WTC11 (cell line): ENCODE results near the gene RHBDL1. TPM values are rescaled to one million over a fixed set of nuclear protein-coding genes. Genes with fewer than 3 reads are reported as not detected.

ENCODE experiments used
- ATF1 ChIP-seq: sonication (generic); formaldehyde crosslinking; IDR thresholded peaks from 2 replicates; pipeline ENCODE4 v1.8.1; 2023; ENCODE audit warnings: mild to moderate bottlenecking, moderate library complexity, missing genetic modification reagents
- CREB1 ChIP-seq: sonication (generic); formaldehyde crosslinking; IDR thresholded peaks from 2 replicates; pipeline ENCODE4 v1.8.0; 2023; ENCODE audit warnings: mild to moderate bottlenecking, missing genetic modification reagents
- ELF4 ChIP-seq: sonication (generic); formaldehyde crosslinking; IDR thresholded peaks from 2 replicates; pipeline ENCODE4 v1.8.1; 2022; ENCODE audit warnings: low read depth, mild to moderate bottlenecking, moderate library complexity, missing genetic modification reagents
- ESRRA ChIP-seq: sonication (generic); formaldehyde crosslinking; IDR thresholded peaks from 2 replicates; pipeline ENCODE4 v1.8.1; 2022; ENCODE audit warnings: mild to moderate bottlenecking, missing genetic modification reagents, borderline replicate concordance
- FOXK1 ChIP-seq: sonication (generic); formaldehyde crosslinking; IDR thresholded peaks from 2 replicates; pipeline ENCODE4 v1.8.0; 2022; ENCODE audit warnings: mild to moderate bottlenecking, moderate library complexity, missing genetic modification reagents
- GABPB1 ChIP-seq: sonication (generic); formaldehyde crosslinking; IDR thresholded peaks from 2 replicates; pipeline ENCODE4 v1.8.1; 2023; ENCODE audit warnings: mild to moderate bottlenecking, missing genetic modification reagents
- MXD4 ChIP-seq: fragments of 250-450 bp; sonication (Bioruptor Pico); IDR thresholded peaks from 2 replicates; pipeline ENCODE4 v1.8.0; 2021; ENCODE audit warnings: mild to moderate bottlenecking, moderate library complexity, borderline replicate concordance
- PRRX2 ChIP-seq: fragments of 250-450 bp; sonication (Bioruptor Pico); IDR thresholded peaks from 2 replicates; pipeline ENCODE4 v1.8.0; 2021; ENCODE audit warnings: mild to moderate bottlenecking
- SMAD3 ChIP-seq: sonication (generic); formaldehyde crosslinking; IDR thresholded peaks from 2 replicates; pipeline ENCODE4 v1.8.0; 2022; ENCODE audit warnings: missing genetic modification reagents, mild to moderate bottlenecking, borderline replicate concordance
- SP1 ChIP-seq: sonication (generic); formaldehyde crosslinking; conservative IDR thresholded peaks from 2 replicates; pipeline ENCODE4 v1.8.1; 2022; ENCODE audit warnings: missing genetic modification reagents
- TCF7 ChIP-seq: sonication (generic); formaldehyde crosslinking; IDR thresholded peaks from 2 replicates; pipeline ENCODE4 v1.8.0; 2022; ENCODE audit warnings: mild to moderate bottlenecking, low read depth, missing genetic modification reagents, moderate library complexity
- TP53 ChIP-seq: sonication (generic); formaldehyde crosslinking; IDR thresholded peaks from 2 replicates; pipeline ENCODE4 v1.8.1; 2023; ENCODE audit warnings: mild to moderate bottlenecking, missing genetic modification reagents
- ZBTB21 ChIP-seq: sonication (generic); formaldehyde crosslinking; IDR thresholded peaks from 2 replicates; pipeline ENCODE4 v1.8.1; 2023; ENCODE audit warnings: mild to moderate bottlenecking, missing genetic modification reagents, borderline replicate concordance
- ZNF138 ChIP-seq: sonication (generic); formaldehyde crosslinking; conservative IDR thresholded peaks from 2 replicates; pipeline ENCODE4 v1.8.1; 2022; ENCODE audit warnings: mild to moderate bottlenecking, moderate library complexity, missing genetic modification reagents
- ZNF219 ChIP-seq: sonication (generic); formaldehyde crosslinking; IDR thresholded peaks from 2 replicates; pipeline ENCODE4 v1.8.0; 2023; ENCODE audit warnings: missing genetic modification reagents, mild to moderate bottlenecking, borderline replicate concordance
- ZNF416 ChIP-seq: fragments of 250-450 bp; sonication (Bioruptor Pico); IDR thresholded peaks from 2 replicates; pipeline ENCODE4 v1.9.0; 2021; ENCODE audit warnings: mild to moderate bottlenecking, inconsistent platforms
- total RNA-seq: library from RNA; stranded (reverse); gene quantifications from 3 replicates; pipeline ENCODE4 v1.2.3, GENCODE V29; 2021
- TF ChIP-seq, protein P1 (sequence below): sonication (generic); formaldehyde crosslinking; IDR thresholded peaks from 2 replicates; pipeline ENCODE4 v1.8.0; 2023; ENCODE audit warnings: missing genetic modification reagents, mild to moderate bottlenecking, borderline replicate concordance
- TF ChIP-seq, protein P2 (sequence below): fragments of 250-450 bp; sonication (Bioruptor Pico); IDR thresholded peaks from 2 replicates; pipeline ENCODE4 v1.9.0; 2021; ENCODE audit warnings: mild to moderate bottlenecking
- TF ChIP-seq, protein P3 (sequence below): sonication (generic); formaldehyde crosslinking; IDR thresholded peaks from 2 replicates; pipeline ENCODE4 v1.8.0; 2022; ENCODE audit warnings: mild to moderate bottlenecking, missing genetic modification reagents
- TF ChIP-seq, protein P4 (sequence below): sonication (generic); formaldehyde crosslinking; IDR thresholded peaks from 2 replicates; pipeline ENCODE4 v1.8.1; 2023; ENCODE audit warnings: mild to moderate bottlenecking, moderate library complexity, missing genetic modification reagents
- TF ChIP-seq, protein P5 (sequence below): sonication (generic); formaldehyde crosslinking; IDR thresholded peaks from 2 replicates; pipeline ENCODE4 v1.8.0; 2022; ENCODE audit warnings: missing genetic modification reagents
- TF ChIP-seq, protein P6 (sequence below): sonication (generic); formaldehyde crosslinking; IDR thresholded peaks from 2 replicates; pipeline ENCODE4 v1.8.1; 2023; ENCODE audit warnings: mild to moderate bottlenecking, missing genetic modification reagents, moderate library complexity
- TF ChIP-seq, protein P7 (sequence below): sonication (generic); formaldehyde crosslinking; IDR thresholded peaks from 2 replicates; pipeline ENCODE4 v1.8.1; 2022; ENCODE audit warnings: mild to moderate bottlenecking, moderate library complexity, missing genetic modification reagents
- TF ChIP-seq, protein P8 (sequence below): sonication (generic); formaldehyde crosslinking; IDR thresholded peaks from 2 replicates; pipeline ENCODE4 v1.8.1; 2022; ENCODE audit warnings: low read depth, mild to moderate bottlenecking, moderate library complexity, missing genetic modification reagents, borderline replicate concordance

Gene RHBDL1
- total RNA-seq, 1 experiment from 2014 or later, result 8.2 TPM

DNA sequence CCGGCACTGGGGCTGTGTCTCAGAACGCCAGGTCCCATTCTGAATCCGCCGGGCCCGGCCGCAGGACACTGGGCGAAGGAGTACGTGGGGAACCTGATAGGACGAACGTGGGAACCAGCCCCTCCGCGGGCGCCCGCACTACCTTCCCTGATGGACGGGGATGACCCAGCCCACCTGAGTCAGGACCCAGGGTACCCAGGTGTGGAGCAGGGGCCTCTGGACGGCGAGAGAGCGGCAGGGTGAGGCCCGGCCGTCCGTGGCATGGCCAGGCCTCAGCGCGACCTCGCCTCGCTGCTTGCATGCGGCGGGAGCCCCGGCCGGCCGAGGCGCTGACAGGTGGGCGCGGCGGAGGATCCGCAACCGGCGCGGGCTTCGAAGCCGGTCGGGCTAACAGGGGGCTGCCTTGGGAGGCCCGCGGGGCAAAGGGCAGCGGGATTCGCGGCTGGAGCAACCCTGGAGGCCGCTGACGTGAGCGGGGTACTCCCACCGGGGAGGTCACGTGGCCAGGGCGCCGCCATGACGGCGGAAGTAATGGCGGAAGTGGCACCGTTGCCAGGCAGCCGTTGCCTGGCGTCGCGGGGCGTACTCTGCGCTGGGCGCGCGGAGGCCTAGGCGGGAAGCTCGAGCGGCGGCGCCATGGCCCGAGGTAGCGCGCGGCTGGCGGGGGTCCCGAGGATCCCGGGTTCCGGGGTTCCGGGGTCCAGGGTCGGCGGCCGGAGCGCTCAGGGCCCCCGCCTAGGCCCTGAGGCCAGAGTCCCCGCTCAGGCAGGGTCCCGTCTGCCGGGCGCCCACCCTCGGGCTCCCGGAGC is 26.5 kb upstream of the RHBDL1 start, which contains the start of gene WDR90 (continued):
- peak; percentile 85 for TF ChIP-seq TP53 (CRISPR knock-in tag)
- TF ChIP-seq ELF4 (CRISPR knock-in tag), result peak; percentile 72; the same call in 1 of the 2 replicates
- peak; percentile 44; the same call in 1 of the 2 replicates for TF ChIP-seq ZNF416 (CRISPR knock-in tag)
- TF ChIP-seq SP1 (CRISPR knock-in tag), result peak; percentile 72
- TF ChIP-seq, protein P1, sequence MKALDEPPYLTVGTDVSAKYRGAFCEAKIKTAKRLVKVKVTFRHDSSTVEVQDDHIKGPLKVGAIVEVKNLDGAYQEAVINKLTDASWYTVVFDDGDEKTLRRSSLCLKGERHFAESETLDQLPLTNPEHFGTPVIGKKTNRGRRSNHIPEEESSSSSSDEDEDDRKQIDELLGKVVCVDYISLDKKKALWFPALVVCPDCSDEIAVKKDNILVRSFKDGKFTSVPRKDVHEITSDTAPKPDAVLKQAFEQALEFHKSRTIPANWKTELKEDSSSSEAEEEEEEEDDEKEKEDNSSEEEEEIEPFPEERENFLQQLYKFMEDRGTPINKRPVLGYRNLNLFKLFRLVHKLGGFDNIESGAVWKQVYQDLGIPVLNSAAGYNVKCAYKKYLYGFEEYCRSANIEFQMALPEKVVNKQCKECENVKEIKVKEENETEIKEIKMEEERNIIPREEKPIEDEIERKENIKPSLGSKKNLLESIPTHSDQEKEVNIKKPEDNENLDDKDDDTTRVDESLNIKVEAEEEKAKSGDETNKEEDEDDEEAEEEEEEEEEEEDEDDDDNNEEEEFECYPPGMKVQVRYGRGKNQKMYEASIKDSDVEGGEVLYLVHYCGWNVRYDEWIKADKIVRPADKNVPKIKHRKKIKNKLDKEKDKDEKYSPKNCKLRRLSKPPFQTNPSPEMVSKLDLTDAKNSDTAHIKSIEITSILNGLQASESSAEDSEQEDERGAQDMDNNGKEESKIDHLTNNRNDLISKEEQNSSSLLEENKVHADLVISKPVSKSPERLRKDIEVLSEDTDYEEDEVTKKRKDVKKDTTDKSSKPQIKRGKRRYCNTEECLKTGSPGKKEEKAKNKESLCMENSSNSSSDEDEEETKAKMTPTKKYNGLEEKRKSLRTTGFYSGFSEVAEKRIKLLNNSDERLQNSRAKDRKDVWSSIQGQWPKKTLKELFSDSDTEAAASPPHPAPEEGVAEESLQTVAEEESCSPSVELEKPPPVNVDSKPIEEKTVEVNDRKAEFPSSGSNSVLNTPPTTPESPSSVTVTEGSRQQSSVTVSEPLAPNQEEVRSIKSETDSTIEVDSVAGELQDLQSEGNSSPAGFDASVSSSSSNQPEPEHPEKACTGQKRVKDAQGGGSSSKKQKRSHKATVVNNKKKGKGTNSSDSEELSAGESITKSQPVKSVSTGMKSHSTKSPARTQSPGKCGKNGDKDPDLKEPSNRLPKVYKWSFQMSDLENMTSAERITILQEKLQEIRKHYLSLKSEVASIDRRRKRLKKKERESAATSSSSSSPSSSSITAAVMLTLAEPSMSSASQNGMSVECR, result peak; percentile 92
- peak; percentile 83 for TF ChIP-seq GABPB1 (CRISPR knock-in tag)
- TF ChIP-seq SMAD3 (CRISPR knock-in tag), result peak; percentile 34; the same call in 1 of the 2 replicates
- TF ChIP-seq ZNF138, result peak; percentile 25; the same call in 1 of the 2 replicates
- no peak for TF ChIP-seq PRRX2 (CRISPR knock-in tag)
- TF ChIP-seq, protein P2, sequence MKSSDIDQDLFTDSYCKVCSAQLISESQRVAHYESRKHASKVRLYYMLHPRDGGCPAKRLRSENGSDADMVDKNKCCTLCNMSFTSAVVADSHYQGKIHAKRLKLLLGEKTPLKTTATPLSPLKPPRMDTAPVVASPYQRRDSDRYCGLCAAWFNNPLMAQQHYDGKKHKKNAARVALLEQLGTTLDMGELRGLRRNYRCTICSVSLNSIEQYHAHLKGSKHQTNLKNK, result 0 out of 2 replicates have a peak, but pooled peaks have one; percentile 43
- TF ChIP-seq, protein P3, sequence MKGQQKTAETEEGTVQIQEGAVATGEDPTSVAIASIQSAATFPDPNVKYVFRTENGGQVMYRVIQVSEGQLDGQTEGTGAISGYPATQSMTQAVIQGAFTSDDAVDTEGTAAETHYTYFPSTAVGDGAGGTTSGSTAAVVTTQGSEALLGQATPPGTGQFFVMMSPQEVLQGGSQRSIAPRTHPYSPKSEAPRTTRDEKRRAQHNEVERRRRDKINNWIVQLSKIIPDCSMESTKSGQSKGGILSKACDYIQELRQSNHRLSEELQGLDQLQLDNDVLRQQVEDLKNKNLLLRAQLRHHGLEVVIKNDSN, result peak; percentile 98
- 0 out of 2 replicates have a peak, but pooled peaks have one; percentile 45 for TF ChIP-seq CREB1 (CRISPR knock-in tag)
- TF ChIP-seq ZBTB21 (CRISPR knock-in tag), result 0 out of 2 replicates have a peak, but pooled peaks have one; percentile 28
- TF ChIP-seq MXD4 (CRISPR knock-in tag), result no peak
- TF ChIP-seq, protein P4, sequence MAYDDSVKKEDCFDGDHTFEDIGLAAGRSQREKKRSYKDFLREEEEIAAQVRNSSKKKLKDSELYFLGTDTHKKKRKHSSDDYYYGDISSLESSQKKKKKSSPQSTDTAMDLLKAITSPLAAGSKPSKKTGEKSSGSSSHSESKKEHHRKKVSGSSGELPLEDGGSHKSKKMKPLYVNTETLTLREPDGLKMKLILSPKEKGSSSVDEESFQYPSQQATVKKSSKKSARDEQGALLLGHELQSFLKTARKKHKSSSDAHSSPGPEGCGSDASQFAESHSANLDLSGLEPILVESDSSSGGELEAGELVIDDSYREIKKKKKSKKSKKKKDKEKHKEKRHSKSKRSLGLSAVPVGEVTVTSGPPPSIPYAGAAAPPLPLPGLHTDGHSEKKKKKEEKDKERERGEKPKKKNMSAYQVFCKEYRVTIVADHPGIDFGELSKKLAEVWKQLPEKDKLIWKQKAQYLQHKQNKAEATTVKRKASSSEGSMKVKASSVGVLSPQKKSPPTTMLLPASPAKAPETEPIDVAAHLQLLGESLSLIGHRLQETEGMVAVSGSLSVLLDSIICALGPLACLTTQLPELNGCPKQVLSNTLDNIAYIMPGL (CRISPR knock-in tag), result peak; percentile 46; the same call in 1 of the 2 replicates
- TF ChIP-seq, protein P5, sequence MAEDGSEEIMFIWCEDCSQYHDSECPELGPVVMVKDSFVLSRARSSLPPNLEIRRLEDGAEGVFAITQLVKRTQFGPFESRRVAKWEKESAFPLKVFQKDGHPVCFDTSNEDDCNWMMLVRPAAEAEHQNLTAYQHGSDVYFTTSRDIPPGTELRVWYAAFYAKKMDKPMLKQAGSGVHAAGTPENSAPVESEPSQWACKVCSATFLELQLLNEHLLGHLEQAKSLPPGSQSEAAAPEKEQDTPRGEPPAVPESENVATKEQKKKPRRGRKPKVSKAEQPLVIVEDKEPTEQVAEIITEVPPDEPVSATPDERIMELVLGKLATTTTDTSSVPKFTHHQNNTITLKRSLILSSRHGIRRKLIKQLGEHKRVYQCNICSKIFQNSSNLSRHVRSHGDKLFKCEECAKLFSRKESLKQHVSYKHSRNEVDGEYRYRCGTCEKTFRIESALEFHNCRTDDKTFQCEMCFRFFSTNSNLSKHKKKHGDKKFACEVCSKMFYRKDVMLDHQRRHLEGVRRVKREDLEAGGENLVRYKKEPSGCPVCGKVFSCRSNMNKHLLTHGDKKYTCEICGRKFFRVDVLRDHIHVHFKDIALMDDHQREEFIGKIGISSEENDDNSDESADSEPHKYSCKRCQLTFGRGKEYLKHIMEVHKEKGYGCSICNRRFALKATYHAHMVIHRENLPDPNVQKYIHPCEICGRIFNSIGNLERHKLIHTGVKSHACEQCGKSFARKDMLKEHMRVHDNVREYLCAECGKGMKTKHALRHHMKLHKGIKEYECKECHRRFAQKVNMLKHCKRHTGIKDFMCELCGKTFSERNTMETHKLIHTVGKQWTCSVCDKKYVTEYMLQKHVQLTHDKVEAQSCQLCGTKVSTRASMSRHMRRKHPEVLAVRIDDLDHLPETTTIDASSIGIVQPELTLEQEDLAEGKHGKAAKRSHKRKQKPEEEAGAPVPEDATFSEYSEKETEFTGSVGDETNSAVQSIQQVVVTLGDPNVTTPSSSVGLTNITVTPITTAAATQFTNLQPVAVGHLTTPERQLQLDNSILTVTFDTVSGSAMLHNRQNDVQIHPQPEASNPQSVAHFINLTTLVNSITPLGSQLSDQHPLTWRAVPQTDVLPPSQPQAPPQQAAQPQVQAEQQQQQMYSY (CRISPR knock-in tag), result no peak
- TF ChIP-seq, protein P6, sequence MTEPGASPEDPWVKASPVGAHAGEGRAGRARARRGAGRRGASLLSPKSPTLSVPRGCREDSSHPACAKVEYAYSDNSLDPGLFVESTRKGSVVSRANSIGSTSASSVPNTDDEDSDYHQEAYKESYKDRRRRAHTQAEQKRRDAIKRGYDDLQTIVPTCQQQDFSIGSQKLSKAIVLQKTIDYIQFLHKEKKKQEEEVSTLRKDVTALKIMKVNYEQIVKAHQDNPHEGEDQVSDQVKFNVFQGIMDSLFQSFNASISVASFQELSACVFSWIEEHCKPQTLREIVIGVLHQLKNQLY (CRISPR knock-in tag), result peak; percentile 90; the same call in 1 of the 2 replicates
- TF ChIP-seq ATF1, result peak; percentile 92
- peak; percentile 77 for TF ChIP-seq FOXK1 (CRISPR knock-in tag)
- no peak for TF ChIP-seq TCF7 (CRISPR knock-in tag)
- TF ChIP-seq, protein P7, sequence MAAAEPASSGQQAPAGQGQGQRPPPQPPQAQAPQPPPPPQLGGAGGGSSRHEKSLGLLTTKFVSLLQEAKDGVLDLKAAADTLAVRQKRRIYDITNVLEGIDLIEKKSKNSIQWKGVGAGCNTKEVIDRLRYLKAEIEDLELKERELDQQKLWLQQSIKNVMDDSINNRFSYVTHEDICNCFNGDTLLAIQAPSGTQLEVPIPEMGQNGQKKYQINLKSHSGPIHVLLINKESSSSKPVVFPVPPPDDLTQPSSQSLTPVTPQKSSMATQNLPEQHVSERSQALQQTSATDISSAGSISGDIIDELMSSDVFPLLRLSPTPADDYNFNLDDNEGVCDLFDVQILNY, result peak; percentile 91; the same call in 1 of the 2 replicates
- TF ChIP-seq, protein P8, sequence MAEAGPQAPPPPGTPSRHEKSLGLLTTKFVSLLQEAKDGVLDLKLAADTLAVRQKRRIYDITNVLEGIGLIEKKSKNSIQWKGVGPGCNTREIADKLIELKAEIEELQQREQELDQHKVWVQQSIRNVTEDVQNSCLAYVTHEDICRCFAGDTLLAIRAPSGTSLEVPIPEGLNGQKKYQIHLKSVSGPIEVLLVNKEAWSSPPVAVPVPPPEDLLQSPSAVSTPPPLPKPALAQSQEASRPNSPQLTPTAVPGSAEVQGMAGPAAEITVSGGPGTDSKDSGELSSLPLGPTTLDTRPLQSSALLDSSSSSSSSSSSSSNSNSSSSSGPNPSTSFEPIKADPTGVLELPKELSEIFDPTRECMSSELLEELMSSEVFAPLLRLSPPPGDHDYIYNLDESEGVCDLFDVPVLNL (CRISPR knock-in tag), result peak; percentile 79; the same call in 1 of the 2 replicates
- TF ChIP-seq ZNF219 (CRISPR knock-in tag), result no peak
- peak; percentile 13; the same call in 1 of the 2 replicates for TF ChIP-seq ESRRA (CRISPR knock-in tag)
